Caco-2 (cell line): ENCODE measurements around the gene TACC3. TPM values are rescaled to one million over a fixed set of nuclear protein-coding genes. Genes with fewer than 3 reads are reported as not detected.
A peak's percentile ranks its signal among the peaks of the same experiment; 100 is the strongest.

ENCODE experiments used
- BruUV-seq: library from RNA; stranded (reverse); fragments of 400-500 nt; replicated peaks from 2 replicates; lab custom pipeline; 2021; lab: Mats Ljungman, UMichigan
- CTCF ChIA-PET: fragments of 300-600 bp; sonication (Branson Sonifier 250); formaldehyde crosslinking; loops from one replicate; lab custom pipeline; 2022; ENCODE audit warnings: antibody characterized with exemption; lab: Charles Lee
- POLR2A ChIA-PET: fragments of 300-600 bp; sonication (Branson Sonifier 250); formaldehyde crosslinking; loops from one replicate; lab custom pipeline; 2022; ENCODE audit warnings: antibody characterized with exemption; lab: Charles Lee
- DNase-seq, 2 experiments: peaks; one replicate each; pipeline versions ENCODE4 v3.0.0 to v3.0.0-alpha.2; 2020 to 2022
- H3K27me3 ChIP-seq: replicated peaks from 2 replicates; pipeline ENCODE4 v1.6.0; 2011; ENCODE audit warnings: low read length; ENCODE audit not compliant: control insufficient read depth, insufficient read depth
- H3K36me3 ChIP-seq: 2 replicates; pipeline ENCODE4 v1.5.1; 2011; ENCODE audit warnings: low read length; ENCODE audit not compliant: control insufficient read depth, insufficient read depth
- H3K4me1 ChIP-seq: fragments of 250-450 bp; sonication (Bioruptor Pico); 2 replicates; pipeline ENCODE4 v1.5.1; 2020; ENCODE audit warnings: mild to moderate bottlenecking
- H3K4me3 ChIP-seq: 2 replicates; pipeline ENCODE4 v1.5.1; 2011; ENCODE audit warnings: low read depth, mild to moderate bottlenecking, control low read depth, low read length
- H3K9me3 ChIP-seq: fragments of 250-450 bp; sonication (Bioruptor Pico); 2 replicates; pipeline ENCODE4 v1.5.1; 2020; ENCODE audit warnings: mild to moderate bottlenecking, moderate library complexity
- H3K27ac Mint-ChIP-seq: one replicate; pipeline ENCODE4 v1.8.0; 2022; ENCODE audit warnings: mixed read lengths; ENCODE audit not compliant: unreplicated experiment
- H3K27me3 Mint-ChIP-seq: one replicate; pipeline ENCODE4 v1.8.0; 2022; ENCODE audit warnings: mixed read lengths; ENCODE audit not compliant: insufficient read depth, unreplicated experiment
- H3K36me3 Mint-ChIP-seq: one replicate; pipeline ENCODE4 v1.8.0; 2022; ENCODE audit warnings: mild to moderate bottlenecking, mixed read lengths; ENCODE audit not compliant: insufficient read depth, unreplicated experiment
- H3K4me1 Mint-ChIP-seq: one replicate; pipeline ENCODE4 v1.8.0; 2022; ENCODE audit warnings: low read depth, mixed read lengths; ENCODE audit not compliant: unreplicated experiment
- H3K4me3 Mint-ChIP-seq: one replicate; pipeline ENCODE4 v1.8.0; 2022; ENCODE audit warnings: mild to moderate bottlenecking, moderate library complexity, mixed read lengths; ENCODE audit not compliant: unreplicated experiment
- H3K9me3 Mint-ChIP-seq: one replicate; pipeline ENCODE4 v1.8.0; 2022; ENCODE audit warnings: mixed read lengths; ENCODE audit not compliant: unreplicated experiment
- CTCF ChIP-seq, 2 experiments: fragments of 200-600 bp in 1 of 2; IDR thresholded peaks; 1 replicate in 1 of 2; 2 replicates in 1 of 2; pipeline versions ENCODE4 v1.5.1 to v1.8.0; 2011 to 2022; ENCODE audit warnings: antibody characterized with exemption in 1 of 2, control low read depth in 1 of 2, inconsistent platforms in 1 of 2, low read depth in 1 of 2, low read length in 1 of 2, mild to moderate bottlenecking in 1 of 2, moderate library complexity in 1 of 2; ENCODE audit not compliant: insufficient read depth in 1 of 2, severe bottlenecking in 1 of 2, unreplicated experiment in 1 of 2
- intact Hi-C: fragments of 100-400 bp; cut with micrococcal nuclease; formaldehyde crosslinking; loops from one replicate; pipeline ENCODE4 v1.10.0; 2022; ENCODE audit not compliant: unreplicated experiment
- total RNA-seq: library from RNA; stranded (reverse); gene quantifications from 2 replicates; pipeline ENCODE4 v1.2.3, GENCODE V29; 2022

The TACC3 gene
- total RNA-seq, 1 experiment from 2014 or later, result 106 TPM

- no peak for DNase-seq
- intact Hi-C loops, result no loop called here
- CTCF ChIA-PET, result interaction anchor here (0.9 kb wide), 1 partner anchor 26 kb away, joined by 3 read pairs; no protein-coding TSS in a partner anchor
- peak overlapping the region; percentile 99 for H3K4me3 Mint-ChIP-seq
- peak overlapping the region; percentile 94 for H3K27ac Mint-ChIP-seq
- Histone ChIP-seq H3K36me3 (peaks cover 5% of the 10 kb centered on the region), H3K4me1 (peaks cover 6% of the 10 kb centered on the region; the same call in 1 of the 2 replicates), H3K4me3 (peak overlapping the region; percentile 85), H3K9me3 (no peaks in the 10 kb centered on the region), H3K27me3 (no peaks in the 10 kb centered on the region)
- no TSS peak for BruUV-seq
- POLR2A ChIA-PET, result interaction anchor here (0.9 kb wide), 1 partner anchor 29 kb away, joined by 3 read pairs; no protein-coding TSS in a partner anchor
- peaks cover 11% of the 10 kb centered on the region for H3K4me1 Mint-ChIP-seq
- H3K27me3 Mint-ChIP-seq, result no peaks in the 10 kb centered on the region
- H3K36me3 Mint-ChIP-seq, result peaks cover 84% of the 10 kb centered on the region
- TF ChIP-seq CTCF (IDR thresholded peaks at IDR 0.05; ENCODE audit: insufficient read depth in 1 of 2, low read depth in 1 of 2, low read length in 1 of 2, severe bottlenecking in 1 of 2, unreplicated experiment in 1 of 2), result no peak
- no peaks in the 10 kb centered on the region for H3K9me3 Mint-ChIP-seq
Measured at GRCh38 chr4:1722551-1723118, 1.3 kb downstream of the TACC3 start.

- Histone ChIP-seq H3K36me3 (peaks cover 5% of the 10 kb centered on the region), H3K4me3 (no peak overlapping the region), H3K9me3 (no peaks in the 10 kb centered on the region), H3K27me3 (no peaks in the 10 kb centered on the region), H3K4me1 (peaks cover 6% of the 10 kb centered on the region; the same call in 1 of the 2 replicates)
- CTCF ChIA-PET, result interaction anchor here (0.9 kb wide), 1 partner anchor 27 kb away, joined by 3 read pairs; no protein-coding TSS in a partner anchor
- H3K4me3 Mint-ChIP-seq, result peak overlapping the region; percentile 99
- TF ChIP-seq CTCF (IDR thresholded peaks at IDR 0.05; ENCODE audit: insufficient read depth in 1 of 2, low read depth in 1 of 2, low read length in 1 of 2, severe bottlenecking in 1 of 2, unreplicated experiment in 1 of 2), result no peak
- H3K27me3 Mint-ChIP-seq, result no peaks in the 10 kb centered on the region
- intact Hi-C loops, result no loop called here
- no peak for DNase-seq
- H3K4me1 Mint-ChIP-seq, result peaks cover 11% of the 10 kb centered on the region
- TSS peak; percentile 16 for BruUV-seq
- H3K9me3 Mint-ChIP-seq, result no peaks in the 10 kb centered on the region
- H3K36me3 Mint-ChIP-seq, result peaks cover 84% of the 10 kb centered on the region
- POLR2A ChIA-PET, result interaction anchor here (0.7 to 0.9 kb wide), 2 partner anchors 30 kb away, joined by 3 read pairs; no protein-coding TSS in a partner anchor
- peak overlapping the region; percentile 94 for H3K27ac Mint-ChIP-seq
Measured at GRCh38 chr4:1723131-1723801, 1.9 kb downstream of the TACC3 start.

- peaks cover 5% of the 10 kb centered on the region for H3K36me3 ChIP-seq
- no TSS peak for BruUV-seq
- no peak overlapping the region for H3K4me3 Mint-ChIP-seq
- ChIA-PET CTCF (interaction anchor here (0.7 to 2.7 kb wide), 3 partner anchors 32 to 369 kb away, joined by 3 to 15 read pairs (median 11); no protein-coding TSS in a partner anchor), POLR2A (no interaction called here)
- peaks cover 85% of the 10 kb centered on the region for H3K36me3 Mint-ChIP-seq
- no peak overlapping the region for H3K4me3 ChIP-seq
- DNase-seq, result no peak
- no peak for TF ChIP-seq CTCF (IDR thresholded peaks at IDR 0.05; ENCODE audit: insufficient read depth in 1 of 2, low read depth in 1 of 2, low read length in 1 of 2, severe bottlenecking in 1 of 2, unreplicated experiment in 1 of 2)
- H3K4me1 ChIP-seq, result peaks cover 6% of the 10 kb centered on the region; the same call in 1 of the 2 replicates
- H3K9me3 ChIP-seq, result no peaks in the 10 kb centered on the region
- no peak overlapping the region for H3K27ac Mint-ChIP-seq
- peaks cover 11% of the 10 kb centered on the region for H3K4me1 Mint-ChIP-seq
- H3K27me3 Mint-ChIP-seq, result no peaks in the 10 kb centered on the region
- no peaks in the 10 kb centered on the region for H3K9me3 Mint-ChIP-seq
- no peaks in the 10 kb centered on the region for H3K27me3 ChIP-seq
- intact Hi-C loops, result no loop called here
Measured at GRCh38 chr4:1725521-1725920, 4.2 kb downstream of the TACC3 start.
